Skin of body (tissue), 2 donors: ENCODE results near the gene CCDC87. TPM values are rescaled to one million over a fixed set of nuclear protein-coding genes. Genes with fewer than 3 reads are reported as not detected.

Experiments used
- small RNA-seq: library from RNA; depleted of rRNA; stranded (forward); fragments of <200 nt; gene quantifications from one replicate; pipeline ENCODE3, GENCODE V24; 2014; ENCODE audit warnings: low replicate concordance
- total RNA-seq: library from RNA; depleted of rRNA; stranded (reverse); fragments of >200 nt; gene quantifications from one replicate; pipeline ENCODE4 v1.2.3, GENCODE V29; 2014

Gene CCDC87
- total RNA-seq, 1 donor from 2014 or later = 0.10 TPM

Small RNA genes lying within 50 kb of the gene (small RNA-seq; reads per million reads assigned to genes)
- gene RNU4-39P = not detected

Other genes starting within 250 kb of the CCDC87 start
- 14.6 TPM for gene BRMS1, start 248.0 kb downstream of the CCDC87 start, total RNA-seq
- 16.0 TPM for gene B4GAT1, start 245.4 kb downstream of the CCDC87 start, total RNA-seq
- 0.89 TPM for gene SLC29A2, start 221.3 kb downstream of the CCDC87 start, total RNA-seq
- 2.7 TPM for gene NPAS4, start 172.0 kb downstream of the CCDC87 start, total RNA-seq
- 18.8 TPM for gene MRPL11, start 154.2 kb downstream of the CCDC87 start, total RNA-seq
- 5.0 TPM for gene PELI3, start 126.2 kb downstream of the CCDC87 start, total RNA-seq
- gene DPP3, start 112.6 kb downstream of the CCDC87 start, total RNA-seq = 16.0 TPM
- 25.0 TPM for gene BBS1, start 82.4 kb downstream of the CCDC87 start, total RNA-seq
- gene ZDHHC24, start 47.0 kb downstream of the CCDC87 start, total RNA-seq = 4.3 TPM
- gene ACTN3, start 46.2 kb downstream of the CCDC87 start, total RNA-seq = 13.5 TPM
- 20.0 TPM for gene CTSF, start 24.5 kb downstream of the CCDC87 start, total RNA-seq
- gene CCS, start 122 bp upstream of the CCDC87 start, total RNA-seq = 21.0 TPM
- gene RBM14, start 23.6 kb upstream of the CCDC87 start, total RNA-seq = 33.3 TPM
- gene RBM4, start 45.6 kb upstream of the CCDC87 start, total RNA-seq = 82.4 TPM
- gene RBM4B, start 84.8 kb upstream of the CCDC87 start, total RNA-seq = 21.5 TPM
- 73.2 TPM for gene SPTBN2, start 136.2 kb upstream of the CCDC87 start, total RNA-seq